ENCODE measurements around the gene CHST11. TPM values are rescaled to one million over a fixed set of nuclear protein-coding genes. Genes with fewer than 3 reads are reported as not detected.
A peak's percentile ranks its signal among the peaks of the same experiment; 100 is the strongest.

Gene CHST11
- total and polyA plus RNA-seq, 9 of the 15 experiments (the other 6 are each of a cell fraction or from before 2014, with no cell fraction given), result 2.3 to 38.7 (median 15.0) TPM

DNA sequence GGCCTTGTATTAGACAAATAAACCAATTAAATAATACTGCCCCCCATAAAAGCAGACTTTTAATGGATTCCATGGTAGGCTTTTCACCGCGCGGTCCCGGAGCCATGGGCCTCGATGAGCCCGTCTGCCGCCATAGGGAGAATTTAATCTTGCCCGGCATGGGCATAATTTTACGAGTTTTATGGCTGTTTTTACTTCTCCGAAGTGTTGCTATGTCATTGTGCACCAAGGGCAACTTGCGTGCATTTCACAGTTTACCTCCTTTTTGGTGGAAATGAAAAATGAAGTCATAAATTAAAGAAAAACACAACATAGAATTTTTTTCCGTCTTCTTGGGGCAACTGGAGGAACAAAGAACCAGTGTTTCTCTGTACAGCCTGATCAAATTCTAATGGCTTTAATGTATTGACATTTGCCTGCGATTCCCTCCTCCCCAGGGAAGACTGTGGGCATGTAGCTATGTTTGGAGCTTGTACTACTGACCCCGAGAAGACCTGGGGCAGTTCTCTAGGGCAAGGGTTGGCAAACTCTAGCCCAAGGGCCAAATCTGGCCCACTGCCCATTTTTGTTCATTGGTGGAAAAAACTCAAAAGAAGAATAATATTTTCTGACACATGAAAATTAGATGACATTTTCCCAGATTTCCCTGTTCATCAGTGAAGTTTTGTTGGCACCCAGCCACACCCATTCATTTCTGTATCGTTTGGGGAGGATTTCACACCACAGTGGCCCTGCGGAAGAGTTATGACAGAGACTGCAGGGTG, 142.7 kb downstream of the CHST11 start (continued):
- peak; percentile 49; the same call in 1 of the 2 replicates for TF ChIP-seq NFRKB (IDR thresholded peaks at IDR 0.05; ENCODE audit: low read depth)
- TF ChIP-seq, protein P1, sequence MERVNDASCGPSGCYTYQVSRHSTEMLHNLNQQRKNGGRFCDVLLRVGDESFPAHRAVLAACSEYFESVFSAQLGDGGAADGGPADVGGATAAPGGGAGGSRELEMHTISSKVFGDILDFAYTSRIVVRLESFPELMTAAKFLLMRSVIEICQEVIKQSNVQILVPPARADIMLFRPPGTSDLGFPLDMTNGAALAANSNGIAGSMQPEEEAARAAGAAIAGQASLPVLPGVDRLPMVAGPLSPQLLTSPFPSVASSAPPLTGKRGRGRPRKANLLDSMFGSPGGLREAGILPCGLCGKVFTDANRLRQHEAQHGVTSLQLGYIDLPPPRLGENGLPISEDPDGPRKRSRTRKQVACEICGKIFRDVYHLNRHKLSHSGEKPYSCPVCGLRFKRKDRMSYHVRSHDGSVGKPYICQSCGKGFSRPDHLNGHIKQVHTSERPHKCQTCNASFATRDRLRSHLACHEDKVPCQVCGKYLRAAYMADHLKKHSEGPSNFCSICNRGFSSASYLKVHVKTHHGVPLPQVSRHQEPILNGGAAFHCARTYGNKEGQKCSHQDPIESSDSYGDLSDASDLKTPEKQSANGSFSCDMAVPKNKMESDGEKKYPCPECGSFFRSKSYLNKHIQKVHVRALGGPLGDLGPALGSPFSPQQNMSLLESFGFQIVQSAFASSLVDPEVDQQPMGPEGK (CRISPR knock-in tag; IDR thresholded peaks at IDR 0.05; ENCODE audit: borderline replicate concordance), result 0 out of 2 replicates have a peak, but pooled peaks have one; percentile 41
- no peak for TF ChIP-seq ZNF354B (CRISPR knock-in tag; IDR thresholded peaks at IDR 0.05)
- TF ChIP-seq, protein P2, sequence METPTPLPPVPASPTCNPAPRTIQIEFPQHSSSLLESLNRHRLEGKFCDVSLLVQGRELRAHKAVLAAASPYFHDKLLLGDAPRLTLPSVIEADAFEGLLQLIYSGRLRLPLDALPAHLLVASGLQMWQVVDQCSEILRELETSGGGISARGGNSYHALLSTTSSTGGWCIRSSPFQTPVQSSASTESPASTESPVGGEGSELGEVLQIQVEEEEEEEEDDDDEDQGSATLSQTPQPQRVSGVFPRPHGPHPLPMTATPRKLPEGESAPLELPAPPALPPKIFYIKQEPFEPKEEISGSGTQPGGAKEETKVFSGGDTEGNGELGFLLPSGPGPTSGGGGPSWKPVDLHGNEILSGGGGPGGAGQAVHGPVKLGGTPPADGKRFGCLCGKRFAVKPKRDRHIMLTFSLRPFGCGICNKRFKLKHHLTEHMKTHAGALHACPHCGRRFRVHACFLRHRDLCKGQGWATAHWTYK (CRISPR knock-in tag; IDR thresholded peaks at IDR 0.05), result 0 out of 2 replicates have a peak, but pooled peaks have one; percentile 7
- TF ChIP-seq, protein P3, sequence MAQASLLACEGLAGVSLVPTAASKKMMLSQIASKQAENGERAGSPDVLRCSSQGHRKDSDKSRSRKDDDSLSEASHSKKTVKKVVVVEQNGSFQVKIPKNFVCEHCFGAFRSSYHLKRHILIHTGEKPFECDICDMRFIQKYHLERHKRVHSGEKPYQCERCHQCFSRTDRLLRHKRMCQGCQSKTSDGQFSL (CRISPR knock-in tag; IDR thresholded peaks at IDR 0.05), result no peak
- TF ChIP-seq, protein P3 (tag; IDR thresholded peaks at IDR 0.05), result 0 out of 4 replicates have a peak, but pooled peaks of 1 of the 2 experiments have one; percentile 29
- TF ChIP-seq BRF1 (IDR thresholded peaks at IDR 0.05; ENCODE audit: borderline replicate concordance, extremely low read depth, insufficient read length), result no peak
- 0 out of 2 replicates have a peak, but pooled peaks have one; percentile 16 for TF ChIP-seq ZNF584 (CRISPR knock-in tag; IDR thresholded peaks at IDR 0.05; ENCODE audit: low read depth)
- TF ChIP-seq BACH1 (tag; IDR thresholded peaks at IDR 0.05), result 0 out of 2 replicates have a peak, but pooled peaks have one; percentile 24
- TF ChIP-seq NFIX (CRISPR knock-in tag; IDR thresholded peaks at IDR 0.05; ENCODE audit: low read depth), result peak; percentile 31; the same call in 1 of the 2 replicates
- TF ChIP-seq ZNF764 (CRISPR knock-in tag; IDR thresholded peaks at IDR 0.05; ENCODE audit: low read depth), result no peak
- no peak for TF ChIP-seq TEAD2 (tag; IDR thresholded peaks at IDR 0.05)
- TF ChIP-seq NBN (IDR thresholded peaks at IDR 0.05; ENCODE audit: low read depth), result no peak
- 0 out of 2 replicates have a peak, but pooled peaks have one; percentile 19 for TF ChIP-seq ZNF75A (CRISPR knock-in tag; IDR thresholded peaks at IDR 0.05)
- peak; percentile 2; the same call in 1 of the 2 replicates for TF ChIP-seq ADNP (tag; IDR thresholded peaks at IDR 0.05)
